OCI-LY3 (cell line): ENCODE measurements around the gene OR2H1.

Experiments used
- H2AFZ ChIP-seq: fragments of 200-600, 300-600 bp; shearing (Covaris generic); 2 replicates; pipeline ENCODE4 v1.6.0; 2014; ENCODE audit warnings: antibody characterized with exemption, low read depth, low read length
- H3K27ac ChIP-seq: fragments of 200-600, 300-600 bp; sonication (generic); 2 replicates; pipeline ENCODE4 v1.5.1; 2014; ENCODE audit warnings: mild to moderate bottlenecking, low read length, moderate library complexity, mixed read lengths
- H3K27me3 ChIP-seq: fragments of 200-600, 300-600 bp; sonication (generic); 2 replicates; pipeline ENCODE4 v1.6.1; 2014; ENCODE audit warnings: low read depth, low read length, mixed read lengths
- H3K36me3 ChIP-seq: fragments of 200-600, 300-600 bp; sonication (generic); replicated peaks from 2 replicates; pipeline ENCODE3; 2014; ENCODE audit warnings: low read depth, low read length, mixed read lengths
- H3K4me1 ChIP-seq: fragments of 300-600, 200-600 bp; sonication (generic); 2 replicates; pipeline ENCODE4 v1.6.1; 2014; ENCODE audit warnings: low read length, mixed read lengths
- H3K4me2 ChIP-seq: fragments of 200-600, 300-600 bp; sonication (generic); 2 replicates; pipeline ENCODE4 v1.6.1; 2014; ENCODE audit warnings: low read length, mixed read lengths
- H3K4me3 ChIP-seq: fragments of 300-600, 200-600 bp; sonication (generic); 2 replicates; pipeline ENCODE4 v1.5.1; 2014; ENCODE audit warnings: antibody characterized with exemption, mild to moderate bottlenecking, low read length, moderate library complexity
- H3K79me2 ChIP-seq: fragments of 300-600, 200-600 bp; shearing (Covaris generic); 2 replicates; pipeline ENCODE4 v1.6.1; 2014; ENCODE audit warnings: mild to moderate bottlenecking, low read length, mixed read lengths
- H3K9ac ChIP-seq: fragments of 300-600, 200-600 bp; shearing (Covaris generic); 2 replicates; pipeline ENCODE4 v1.6.0; 2014; ENCODE audit warnings: mild to moderate bottlenecking, low read length, moderate library complexity
- H3K9me3 ChIP-seq: fragments of 200-600, 300-600 bp; shearing (Covaris generic); 2 replicates; pipeline ENCODE4 v1.6.1; 2014; ENCODE audit warnings: low read length, mixed read lengths; ENCODE audit not compliant: insufficient read depth
- H4K20me1 ChIP-seq: fragments of 200-600, 300-600 bp; sonication (generic); 2 replicates; pipeline ENCODE4 v1.6.1; 2016; ENCODE audit warnings: low read length, mixed read lengths; ENCODE audit not compliant: insufficient read depth
- EZH2phosphoT487 ChIP-seq: fragments of 200-600 bp; shearing (Covaris generic); IDR thresholded peaks from 2 replicates; pipeline ENCODE4 v1.6.1; 2018; ENCODE audit warnings: antibody characterized with exemption, mixed run types, low read depth
- TF ChIP-seq, protein P1 (sequence below): fragments of 200-600, 300-600 bp; sonication (generic); IDR thresholded peaks from 2 replicates; pipeline ENCODE4 v1.5.1; 2014; ENCODE audit warnings: antibody characterized with exemption, low read length, low read depth

OR2H1 gene

DNA sequence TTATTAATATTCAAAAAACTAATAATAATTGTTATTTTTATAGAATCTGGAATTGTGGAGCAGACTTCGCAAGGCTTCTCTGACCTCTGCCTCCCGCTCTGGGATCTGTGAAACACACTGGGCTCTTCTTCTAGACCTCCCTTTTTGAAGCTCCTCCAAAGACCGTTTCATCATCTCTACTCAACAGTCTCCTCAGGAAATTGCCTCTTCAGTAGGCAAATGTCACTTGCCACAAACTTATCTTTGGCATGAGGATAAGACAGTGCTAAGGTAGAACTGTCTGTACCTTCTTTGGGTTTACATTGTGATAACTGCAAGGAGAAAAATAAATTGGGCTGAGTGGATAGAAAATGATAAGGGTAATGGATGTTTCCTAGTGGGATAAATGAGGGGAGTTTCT lies 33.1 kb downstream of the OR2H1 start:
- H3K27me3 ChIP-seq = no peaks in the 10 kb centered on the region
- H3K4me1 ChIP-seq = no peaks in the 10 kb centered on the region
- no peak overlapping the region for H3K4me2 ChIP-seq
- no peak overlapping the region for H2AFZ ChIP-seq
- H3K79me2 ChIP-seq = no peaks in the 10 kb centered on the region
- no peaks in the 10 kb centered on the region for H3K36me3 ChIP-seq
- no peak overlapping the region for H3K9ac ChIP-seq
- no peaks in the 10 kb centered on the region for H4K20me1 ChIP-seq
- no peak overlapping the region for H3K27ac ChIP-seq
- H3K4me3 ChIP-seq = no peak overlapping the region
- TF ChIP-seq EZH2phosphoT487 = no peak
- TF ChIP-seq, protein P1, sequence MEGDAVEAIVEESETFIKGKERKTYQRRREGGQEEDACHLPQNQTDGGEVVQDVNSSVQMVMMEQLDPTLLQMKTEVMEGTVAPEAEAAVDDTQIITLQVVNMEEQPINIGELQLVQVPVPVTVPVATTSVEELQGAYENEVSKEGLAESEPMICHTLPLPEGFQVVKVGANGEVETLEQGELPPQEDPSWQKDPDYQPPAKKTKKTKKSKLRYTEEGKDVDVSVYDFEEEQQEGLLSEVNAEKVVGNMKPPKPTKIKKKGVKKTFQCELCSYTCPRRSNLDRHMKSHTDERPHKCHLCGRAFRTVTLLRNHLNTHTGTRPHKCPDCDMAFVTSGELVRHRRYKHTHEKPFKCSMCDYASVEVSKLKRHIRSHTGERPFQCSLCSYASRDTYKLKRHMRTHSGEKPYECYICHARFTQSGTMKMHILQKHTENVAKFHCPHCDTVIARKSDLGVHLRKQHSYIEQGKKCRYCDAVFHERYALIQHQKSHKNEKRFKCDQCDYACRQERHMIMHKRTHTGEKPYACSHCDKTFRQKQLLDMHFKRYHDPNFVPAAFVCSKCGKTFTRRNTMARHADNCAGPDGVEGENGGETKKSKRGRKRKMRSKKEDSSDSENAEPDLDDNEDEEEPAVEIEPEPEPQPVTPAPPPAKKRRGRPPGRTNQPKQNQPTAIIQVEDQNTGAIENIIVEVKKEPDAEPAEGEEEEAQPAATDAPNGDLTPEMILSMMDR = no peak
- H3K9me3 ChIP-seq = no peaks in the 10 kb centered on the region

DNA sequence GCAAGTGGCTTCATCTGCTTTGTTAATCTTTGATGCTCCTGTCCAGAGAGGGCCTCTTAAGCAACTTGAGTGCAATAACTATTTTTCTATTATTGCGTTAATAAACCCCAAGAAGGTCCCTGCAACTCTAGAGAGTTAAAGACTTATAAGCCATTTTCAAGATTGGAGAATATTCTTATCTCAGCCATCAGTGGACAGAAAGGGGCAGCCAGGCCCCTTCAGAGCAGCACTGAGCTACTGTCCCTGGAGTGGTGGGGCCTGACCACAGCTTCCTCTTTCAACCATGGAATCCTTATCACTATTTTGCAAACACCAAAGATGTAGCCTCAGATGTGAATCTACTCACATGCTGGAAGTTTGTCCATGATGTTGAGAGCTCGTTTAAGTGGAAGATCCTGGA lies 33.6 kb downstream of the OR2H1 start:
- Histone ChIP-seq H3K4me3 (no peak overlapping the region), H2AFZ (no peak overlapping the region), H3K4me1 (no peaks in the 10 kb centered on the region), H4K20me1 (no peaks in the 10 kb centered on the region), H3K9me3 (no peaks in the 10 kb centered on the region), H3K36me3 (no peaks in the 10 kb centered on the region), H3K9ac (no peak overlapping the region), H3K79me2 (no peaks in the 10 kb centered on the region), H3K27ac (no peak overlapping the region), H3K27me3 (no peaks in the 10 kb centered on the region), H3K4me2 (no peak overlapping the region)
- no peak for TF ChIP-seq EZH2phosphoT487
- TF ChIP-seq, protein P1 = no peak

DNA sequence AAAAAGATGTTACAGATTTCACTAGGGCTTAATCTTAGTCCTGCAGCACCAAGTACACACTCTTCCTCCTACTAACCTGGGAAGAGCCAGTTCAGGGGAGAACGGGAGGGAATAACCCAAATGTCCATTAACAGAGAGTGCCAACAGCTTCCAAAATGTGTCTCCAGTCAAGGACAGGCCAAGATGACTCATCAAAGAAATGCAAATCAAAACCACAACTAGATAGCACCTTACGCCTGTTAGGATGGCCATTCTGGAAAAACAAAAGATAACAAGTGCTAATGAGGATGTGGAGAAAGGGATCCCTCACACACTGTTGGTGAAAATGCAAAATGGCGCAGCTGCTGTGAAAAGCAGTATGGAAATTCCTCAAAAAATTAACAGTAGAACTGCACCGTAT lies 34.6 kb downstream of the OR2H1 start:
- H3K36me3 ChIP-seq = no peaks in the 10 kb centered on the region
- no peaks in the 10 kb centered on the region for H3K9me3 ChIP-seq
- H3K79me2 ChIP-seq = no peaks in the 10 kb centered on the region
- no peaks in the 10 kb centered on the region for H3K27me3 ChIP-seq
- H3K4me3 ChIP-seq = no peak overlapping the region
- H3K4me2 ChIP-seq = no peak overlapping the region
- no peaks in the 10 kb centered on the region for H3K4me1 ChIP-seq
- no peak overlapping the region for H2AFZ ChIP-seq
- H4K20me1 ChIP-seq = no peaks in the 10 kb centered on the region
- TF ChIP-seq EZH2phosphoT487 = no peak
- TF ChIP-seq, protein P1 = no peak
- H3K27ac ChIP-seq = no peak overlapping the region
- no peak overlapping the region for H3K9ac ChIP-seq

DNA sequence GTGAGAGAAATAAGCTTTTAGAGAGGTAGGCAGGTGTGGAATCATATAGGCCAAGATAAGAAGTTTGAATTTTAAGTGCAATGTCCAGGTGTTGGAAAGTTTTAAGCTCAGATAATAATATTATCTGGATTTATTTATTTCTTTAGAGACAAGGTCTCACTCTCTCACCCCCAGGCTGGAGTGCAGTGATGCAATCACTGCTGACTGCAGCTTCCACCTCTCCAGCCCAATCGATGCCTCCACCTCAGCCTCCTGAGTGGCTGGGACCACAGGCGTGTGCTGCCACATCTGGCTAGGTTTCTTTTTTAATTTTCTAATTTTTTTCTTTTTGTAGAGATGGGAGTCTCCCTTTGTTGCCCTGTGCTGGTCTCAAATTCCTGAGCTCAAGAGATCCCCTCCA lies 36.3 kb downstream of the OR2H1 start:
- Histone ChIP-seq H3K4me2 (no peak overlapping the region), H3K36me3 (no peaks in the 10 kb centered on the region), H3K4me1 (no peaks in the 10 kb centered on the region), H3K9ac (no peak overlapping the region), H2AFZ (no peak overlapping the region), H4K20me1 (no peaks in the 10 kb centered on the region), H3K27ac (no peak overlapping the region), H3K27me3 (no peaks in the 10 kb centered on the region), H3K9me3 (no peaks in the 10 kb centered on the region), H3K4me3 (no peak overlapping the region), H3K79me2 (no peaks in the 10 kb centered on the region)
- TF ChIP-seq, protein P1 = no peak
- TF ChIP-seq EZH2phosphoT487 = no peak
